Endodermal cell (in vitro differentiated cells): Measurements from ENCODE around the gene ADH1C. TPM values are rescaled to one million over a fixed set of nuclear protein-coding genes. Genes with fewer than 3 reads are reported as not detected.

Experiments
- DNase-seq: peaks from one replicate; pipeline ENCODE4 v3.0.0-alpha.2; 2017
- H3K27ac ChIP-seq: 2 replicates; pipeline ENCODE4 v1.5.1; 2013; ENCODE audit warnings: mild to moderate bottlenecking, low read depth, low read length, moderate library complexity
- H3K27me3 ChIP-seq: 2 replicates; pipeline ENCODE4 v1.6.1; 2013; ENCODE audit warnings: mild to moderate bottlenecking, low read length, moderate library complexity; ENCODE audit not compliant: insufficient read depth, control insufficient read depth, poor library complexity, severe bottlenecking
- H3K36me3 ChIP-seq: 2 replicates; pipeline ENCODE4 v1.7.0; 2013; ENCODE audit warnings: mild to moderate bottlenecking, low read length, moderate library complexity; ENCODE audit not compliant: control insufficient read depth, insufficient read depth
- H3K4me1 ChIP-seq: one replicate; pipeline ENCODE4 v1.7.0; 2013; ENCODE audit warnings: low read length; ENCODE audit not compliant: control insufficient read depth, insufficient read depth
- H3K4me3 ChIP-seq: 2 replicates; pipeline ENCODE4 v1.5.1; 2013; ENCODE audit warnings: mild to moderate bottlenecking, low read length, moderate library complexity
- H3K9ac ChIP-seq: 2 replicates; pipeline ENCODE4 v1.6.1; 2013; ENCODE audit warnings: mild to moderate bottlenecking, low read length, moderate library complexity; ENCODE audit not compliant: poor library complexity, severe bottlenecking; ENCODE audit errors: extremely low read depth
- H3K9me3 ChIP-seq: 2 replicates; pipeline ENCODE4 v1.6.1; 2013; ENCODE audit warnings: mild to moderate bottlenecking, low read length, moderate library complexity; ENCODE audit not compliant: control insufficient read depth
- H3K27ac Mint-ChIP-seq: 2 replicates; pipeline ENCODE4 v1.8.0; 2020; ENCODE audit warnings: mixed read lengths
- H3K27me3 Mint-ChIP-seq: 2 replicates; pipeline ENCODE4 v1.8.0; 2021; ENCODE audit warnings: mild to moderate bottlenecking, mixed read lengths; ENCODE audit not compliant: insufficient read depth
- H3K36me3 Mint-ChIP-seq: 2 replicates; pipeline ENCODE4 v1.8.0; 2020; ENCODE audit warnings: low read depth, mixed read lengths
- H3K4me1 Mint-ChIP-seq: 2 replicates; pipeline ENCODE4 v1.8.0; 2020; ENCODE audit warnings: mixed read lengths
- H3K4me3 Mint-ChIP-seq: 2 replicates; pipeline ENCODE4 v1.8.0; 2020; ENCODE audit warnings: mild to moderate bottlenecking, moderate library complexity, mixed read lengths
- H3K9me3 Mint-ChIP-seq: 2 replicates; pipeline ENCODE4 v1.8.0; 2020; ENCODE audit warnings: mild to moderate bottlenecking, mixed read lengths
- WGBS, 2 experiments: methylation state at CpG; one replicate each; pipeline versions ENCODE4 v1.1.5 to v1.1.7; 2013; ENCODE audit warnings: missing lambda C conversion rate in 2 of 2, mixed read lengths in 1 of 2; ENCODE audit not compliant: insufficient coverage in 1 of 2, insufficient read length in 1 of 2; 5-methylcytosine and 5-hydroxymethylcytosine counted together
- total RNA-seq, 2 donors: library from RNA; stranded (reverse); fragmentation: NEBNext Ultra II Directional in 1 of 2; extraction: Animal tissue kit (Norgen Biotek cat#: 25700) in 1 of 2; gene quantifications; 2 replicates in 1 of 2; 3 replicates in 1 of 2; pipeline ENCODE4 v1.2.1, GENCODE V29; 2021
- TF ChIP-seq, protein P1 (sequence below): fragments of 200-600 bp; sonication (generic); conservative IDR thresholded peaks from 2 replicates; pipeline ENCODE4 v1.5.0; 2021; ENCODE audit warnings: antibody characterized with exemption, mild to moderate bottlenecking

The ADH1C gene
- total RNA-seq, 2 donors from 2014 or later: not detected

DNA sequence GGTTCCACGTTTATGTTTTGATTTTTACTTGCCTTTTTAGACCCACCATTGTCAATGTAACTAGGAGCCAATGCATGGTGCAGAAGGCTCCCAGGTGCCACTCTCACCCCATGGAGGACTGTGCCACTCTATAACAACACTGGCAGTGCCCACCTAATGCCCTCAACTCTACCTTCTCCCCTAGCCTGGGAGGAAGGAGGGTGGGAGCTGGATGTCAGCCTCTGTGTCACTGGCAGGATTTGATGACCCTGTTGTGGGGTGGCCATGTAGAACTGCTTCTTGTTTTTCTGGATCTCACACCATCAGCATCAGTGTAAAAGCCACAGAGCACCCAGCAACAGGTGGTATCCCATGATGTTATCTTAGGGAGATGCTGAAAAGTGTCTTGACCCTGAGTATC lies 17.7 kb downstream of the ADH1C start:
- Mint-ChIP-seq H3K36me3 (no peaks in the 10 kb centered on the region), H3K4me1 (peaks cover 4% of the 10 kb centered on the region), H3K27ac (no peak overlapping the region), H3K27me3 (peaks cover 85% of the 10 kb centered on the region), H3K9me3 (peaks cover 2% of the 10 kb centered on the region), H3K4me3 (no peak overlapping the region)
- H3K4me1 ChIP-seq: no peaks in the 10 kb centered on the region
- H3K27me3 ChIP-seq: peaks cover 87% of the 10 kb centered on the region
- peaks cover 19% of the 10 kb centered on the region for H3K9me3 ChIP-seq
- TF ChIP-seq, protein P1, sequence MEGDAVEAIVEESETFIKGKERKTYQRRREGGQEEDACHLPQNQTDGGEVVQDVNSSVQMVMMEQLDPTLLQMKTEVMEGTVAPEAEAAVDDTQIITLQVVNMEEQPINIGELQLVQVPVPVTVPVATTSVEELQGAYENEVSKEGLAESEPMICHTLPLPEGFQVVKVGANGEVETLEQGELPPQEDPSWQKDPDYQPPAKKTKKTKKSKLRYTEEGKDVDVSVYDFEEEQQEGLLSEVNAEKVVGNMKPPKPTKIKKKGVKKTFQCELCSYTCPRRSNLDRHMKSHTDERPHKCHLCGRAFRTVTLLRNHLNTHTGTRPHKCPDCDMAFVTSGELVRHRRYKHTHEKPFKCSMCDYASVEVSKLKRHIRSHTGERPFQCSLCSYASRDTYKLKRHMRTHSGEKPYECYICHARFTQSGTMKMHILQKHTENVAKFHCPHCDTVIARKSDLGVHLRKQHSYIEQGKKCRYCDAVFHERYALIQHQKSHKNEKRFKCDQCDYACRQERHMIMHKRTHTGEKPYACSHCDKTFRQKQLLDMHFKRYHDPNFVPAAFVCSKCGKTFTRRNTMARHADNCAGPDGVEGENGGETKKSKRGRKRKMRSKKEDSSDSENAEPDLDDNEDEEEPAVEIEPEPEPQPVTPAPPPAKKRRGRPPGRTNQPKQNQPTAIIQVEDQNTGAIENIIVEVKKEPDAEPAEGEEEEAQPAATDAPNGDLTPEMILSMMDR: no peak
- H3K27ac ChIP-seq: no peak overlapping the region
- no peaks in the 10 kb centered on the region for H3K36me3 ChIP-seq
- no peak for DNase-seq
- H3K4me3 ChIP-seq: no peak overlapping the region
- no peak overlapping the region for H3K9ac ChIP-seq
- 95 to 100% methylated on average over 1 of the region's 1 CpG for WGBS, 2 experiments

DNA sequence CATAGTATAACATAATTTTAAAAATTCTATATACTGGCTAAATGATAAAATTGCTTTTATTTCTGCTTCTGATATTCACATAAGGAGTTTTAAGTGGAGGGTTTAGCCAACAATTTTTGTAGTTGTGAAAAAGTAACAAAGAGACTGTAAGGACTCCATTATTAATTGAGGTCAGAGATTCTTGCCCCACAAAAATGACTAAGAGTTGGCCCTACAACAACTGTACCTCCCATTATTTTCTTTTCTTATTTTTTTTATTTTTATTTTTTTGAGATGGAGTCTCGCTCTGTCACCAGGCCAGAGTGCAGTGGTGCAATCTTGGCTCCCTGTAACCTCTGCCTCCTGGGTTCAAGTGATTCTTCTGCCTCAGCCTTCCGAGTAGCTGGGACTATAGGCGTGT lies 21.9 kb downstream of the ADH1C start:
- H3K9me3 ChIP-seq: peaks cover 55% of the 10 kb centered on the region
- peaks cover 32% of the 10 kb centered on the region for H3K9me3 Mint-ChIP-seq
- no peak overlapping the region for H3K9ac ChIP-seq
- WGBS, 2 experiments: 95% methylated on average over 3 of the region's 3 CpGs; no CpG with 5 or more reads in 1 of the 2 experiments
- H3K27ac Mint-ChIP-seq: no peak overlapping the region
- no peaks in the 10 kb centered on the region for H3K36me3 Mint-ChIP-seq
- peaks cover 61% of the 10 kb centered on the region for H3K27me3 Mint-ChIP-seq
- DNase-seq: no peak
- TF ChIP-seq, protein P1: no peak
- H3K27ac ChIP-seq: no peak overlapping the region
- no peak overlapping the region for H3K4me3 Mint-ChIP-seq
- H3K27me3 ChIP-seq: peaks cover 55% of the 10 kb centered on the region
- peaks cover 4% of the 10 kb centered on the region for H3K4me1 Mint-ChIP-seq
- no peak overlapping the region for H3K4me3 ChIP-seq
- no peaks in the 10 kb centered on the region for H3K4me1 ChIP-seq
- H3K36me3 ChIP-seq: no peaks in the 10 kb centered on the region

DNA sequence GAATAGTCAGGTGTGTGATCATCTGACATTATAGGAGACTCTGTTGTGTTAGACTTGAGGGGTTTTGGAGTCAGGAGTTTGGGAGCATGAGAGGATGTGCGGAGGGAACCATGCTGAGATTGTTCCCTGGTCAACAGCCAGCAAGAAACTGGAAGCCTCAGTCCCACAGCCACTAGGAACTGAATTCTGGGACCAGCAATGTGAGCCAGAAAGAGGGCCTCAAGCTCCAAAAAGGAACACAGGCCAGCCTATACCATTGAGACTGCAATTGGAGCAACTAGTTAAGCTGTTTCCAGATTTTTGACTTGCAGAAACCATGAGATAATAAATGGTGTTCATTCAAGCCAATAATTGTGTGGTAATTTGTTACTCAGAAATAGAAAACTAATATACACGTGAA lies 22.7 kb downstream of the ADH1C start:
- WGBS, 2 experiments: 84 to 100% methylated on average over 1 of the region's 2 CpGs
- Mint-ChIP-seq H3K9me3 (peaks cover 33% of the 10 kb centered on the region), H3K36me3 (no peaks in the 10 kb centered on the region), H3K27me3 (peaks cover 55% of the 10 kb centered on the region), H3K4me1 (peaks cover 4% of the 10 kb centered on the region), H3K4me3 (no peak overlapping the region), H3K27ac (no peak overlapping the region)
- TF ChIP-seq, protein P1: no peak
- no peak for DNase-seq
- H3K27me3 ChIP-seq: peaks cover 47% of the 10 kb centered on the region
- no peak overlapping the region for H3K4me3 ChIP-seq
- no peaks in the 10 kb centered on the region for H3K4me1 ChIP-seq
- peaks cover 57% of the 10 kb centered on the region for H3K9me3 ChIP-seq
- H3K27ac ChIP-seq: no peak overlapping the region
- H3K36me3 ChIP-seq: no peaks in the 10 kb centered on the region
- no peak overlapping the region for H3K9ac ChIP-seq
